Activated CD4-positive, alpha-beta memory T cell treated with anti-CD3 and anti-CD28 coated beads for 36 hours (primary cell): ENCODE measurements around the gene RYK. TPM values are rescaled to one million over a fixed set of nuclear protein-coding genes. Genes with fewer than 3 reads are reported as not detected.

ENCODE experiments used
- CTCF ChIA-PET: fragments of 350-600 bp; sonication (Branson Sonifier 250); formaldehyde crosslinking; loops from one replicate; lab custom pipeline; 2021; ENCODE audit warnings: antibody characterized with exemption, inconsistent platforms; lab: Charles Lee
- POLR2A ChIA-PET: fragments of 350-600 bp; sonication (Branson Sonifier 250); formaldehyde crosslinking; loops from one replicate; lab custom pipeline; 2021; ENCODE audit warnings: antibody characterized with exemption; lab: Charles Lee
- DNase-seq: peaks from one replicate; pipeline ENCODE4 v3.0.0-alpha.2; 2020
- H3K27ac Mint-ChIP-seq: one replicate; pipeline ENCODE4 v1.8.0; 2021; ENCODE audit warnings: mixed read lengths
- H3K27me3 Mint-ChIP-seq: one replicate; pipeline ENCODE4 v1.8.0; 2021; ENCODE audit warnings: mixed read lengths
- H3K36me3 Mint-ChIP-seq: one replicate; pipeline ENCODE4 v1.8.0; 2021; ENCODE audit warnings: mixed read lengths
- H3K4me1 Mint-ChIP-seq: one replicate; pipeline ENCODE4 v1.8.0; 2021; ENCODE audit warnings: low read depth, mixed read lengths
- H3K4me3 Mint-ChIP-seq: one replicate; pipeline ENCODE4 v1.8.0; 2021; ENCODE audit warnings: mild to moderate bottlenecking, mixed read lengths
- H3K9me3 Mint-ChIP-seq: one replicate; pipeline ENCODE4 v1.8.0; 2021; ENCODE audit warnings: mixed read lengths
- intact Hi-C: fragments of 100-400 bp; cut with micrococcal nuclease; formaldehyde crosslinking; loops from one replicate; pipeline ENCODE4 v1.15.1; 2023
- total RNA-seq, 2 experiments: library from RNA; stranded (reverse); gene quantifications; one replicate each; pipeline ENCODE4 v1.2.3, GENCODE V29; 2021

Gene RYK
- total RNA-seq, 2 experiments from 2014 or later: 16.7 to 17.6 TPM

DNA sequence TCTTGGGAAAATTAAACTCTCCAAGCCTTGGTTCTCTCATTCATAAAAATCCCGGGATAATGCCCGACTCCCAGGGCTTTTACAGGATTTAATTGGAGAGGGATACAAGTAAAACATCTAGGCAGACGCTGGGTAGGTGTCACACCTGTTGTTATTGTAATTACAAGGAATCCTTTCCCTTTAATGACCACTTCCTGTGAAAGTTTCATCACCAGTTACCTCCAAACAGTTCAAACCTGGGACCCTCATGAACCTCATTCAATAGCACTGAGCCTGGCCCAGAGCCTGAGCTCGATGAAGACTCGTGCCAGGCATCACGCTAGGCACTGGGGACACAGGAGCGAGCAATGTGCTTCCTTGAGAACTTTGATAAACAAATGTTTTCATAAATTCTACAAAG is 2.1 kb upstream of the RYK start:
- H3K4me1 Mint-ChIP-seq: peaks cover 45% of the 10 kb centered on the region
- ChIA-PET CTCF (interaction anchor here (1.2 kb wide), 1 partner anchor 55 kb away, joined by 3 read pairs; no protein-coding TSS in a partner anchor), POLR2A (interaction anchor here (1.2 kb wide), 1 partner anchor 14 kb away, joined by 3 read pairs; no protein-coding TSS in a partner anchor)
- no peak overlapping the region for H3K27ac Mint-ChIP-seq
- intact Hi-C loops: loop anchor here (5.0 kb wide), 1 partner anchor 40 kb away; no protein-coding TSS in a partner anchor
- DNase-seq: no peak
- no peaks in the 10 kb centered on the region for H3K9me3 Mint-ChIP-seq
- H3K27me3 Mint-ChIP-seq: peaks cover 10% of the 10 kb centered on the region
- no peak overlapping the region for H3K4me3 Mint-ChIP-seq
- peaks cover 2% of the 10 kb centered on the region for H3K36me3 Mint-ChIP-seq

DNA sequence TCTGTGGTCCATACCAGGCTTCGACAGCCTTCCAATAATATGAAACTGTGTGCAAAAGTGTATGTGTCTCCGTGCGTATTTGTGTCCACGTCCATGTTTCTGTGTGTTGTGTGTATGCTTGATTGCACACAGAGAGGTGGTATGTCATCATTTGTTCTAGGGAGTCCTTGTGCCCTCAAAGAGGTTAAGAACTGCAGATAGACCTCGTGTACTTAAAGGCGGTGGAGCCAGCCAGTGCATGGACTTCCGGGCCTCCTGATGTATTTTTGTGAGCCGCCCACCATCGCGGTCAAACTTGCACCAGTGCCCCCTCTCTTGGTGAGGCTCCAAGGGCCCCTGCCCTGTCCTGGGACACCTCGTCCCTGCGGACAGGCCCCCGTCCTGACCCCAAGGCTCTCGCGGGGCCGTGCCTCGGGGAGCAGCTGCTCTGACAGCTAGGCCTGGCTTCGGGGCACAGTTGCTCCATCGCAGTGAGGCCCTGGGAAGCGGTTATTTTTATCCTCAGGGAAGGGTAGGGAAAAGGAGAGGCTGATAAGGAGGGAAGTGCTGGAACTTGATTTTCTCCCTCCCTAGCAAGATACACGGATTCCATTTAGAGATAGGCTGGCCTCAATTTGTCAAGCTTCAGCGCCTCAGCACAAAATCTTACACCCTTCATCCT is 1.2 kb upstream of the RYK start:
- peaks cover 10% of the 10 kb centered on the region for H3K27me3 Mint-ChIP-seq
- H3K4me3 Mint-ChIP-seq: peak overlapping the region; percentile 66
- no peaks in the 10 kb centered on the region for H3K9me3 Mint-ChIP-seq
- peaks cover 2% of the 10 kb centered on the region for H3K36me3 Mint-ChIP-seq
- peak overlapping the region; percentile 43 for H3K27ac Mint-ChIP-seq
- peaks cover 49% of the 10 kb centered on the region for H3K4me1 Mint-ChIP-seq
- POLR2A ChIA-PET: interaction anchor here (1.2 kb wide), 1 partner anchor 13 kb away, joined by 3 read pairs; no protein-coding TSS in a partner anchor
- DNase-seq: no peak
- intact Hi-C loops: loop anchor here (2.0 to 5.0 kb wide), 3 partner anchors 19 to 40 kb away; no protein-coding TSS in a partner anchor
- CTCF ChIA-PET: interaction anchor here (0.7 kb wide), 1 partner anchor 35 kb away, joined by 3 read pairs; no protein-coding TSS in a partner anchor

DNA sequence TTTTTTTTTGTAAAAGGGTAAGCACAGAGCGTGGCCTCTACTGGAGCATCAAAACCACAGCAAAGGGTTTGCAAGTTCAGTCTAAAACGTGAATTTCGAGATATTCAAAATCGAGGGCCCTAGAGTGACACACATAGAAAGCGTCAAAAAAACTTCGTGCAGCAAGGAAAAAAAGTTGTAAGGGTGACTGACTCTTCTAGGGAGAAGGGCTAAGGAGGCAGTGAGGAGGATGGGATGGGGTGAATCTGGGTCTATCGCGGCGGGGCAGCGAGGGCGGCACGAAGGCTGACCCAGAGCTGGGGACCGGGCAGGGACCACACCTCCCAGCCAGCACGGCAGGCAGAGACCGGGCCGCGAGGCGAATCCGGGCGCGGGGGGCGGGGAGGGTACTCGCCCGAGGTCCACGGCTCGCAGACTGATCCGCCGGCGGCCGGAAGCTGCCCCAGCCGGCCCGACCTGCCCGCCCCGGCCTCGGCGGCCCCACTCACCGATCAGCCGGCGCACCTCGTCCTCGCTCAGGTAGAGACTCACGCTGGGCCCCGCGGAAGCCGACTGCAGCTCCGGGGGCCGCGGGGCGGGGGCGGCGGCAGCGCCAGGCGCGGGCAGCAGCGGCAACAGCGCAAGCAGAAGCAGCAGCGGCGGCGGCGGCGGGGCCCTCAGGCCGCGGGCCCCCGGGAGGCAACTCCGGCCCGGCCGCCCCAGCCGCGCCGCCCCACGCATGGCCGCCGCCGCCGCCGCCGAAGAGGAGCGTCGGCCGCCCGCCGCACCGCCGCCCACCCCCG is 533 bp downstream of the RYK start:
- peaks cover 2% of the 10 kb centered on the region for H3K36me3 Mint-ChIP-seq
- intact Hi-C loops: loop anchor here (1.0 to 5.0 kb wide), 5 partner anchors 11 to 235 kb away; partner anchors contain the start of gene ANAPC13
- H3K4me1 Mint-ChIP-seq: peaks cover 62% of the 10 kb centered on the region
- H3K9me3 Mint-ChIP-seq: no peaks in the 10 kb centered on the region
- H3K27ac Mint-ChIP-seq: peak overlapping the region; percentile 85
- H3K27me3 Mint-ChIP-seq: peaks cover under 1% of the 10 kb centered on the region
- ChIA-PET POLR2A (interaction anchor here (1.4 to 1.6 kb wide), 2 partner anchors 13 to 236 kb away, joined by 4 to 7 read pairs; partner anchors contain the start of genes ANAPC13 and CEP63), CTCF (interaction anchor here (0.7 to 2.9 kb wide), 4 partner anchors 11 to 53 kb away, joined by 3 to 10 read pairs (median 3); no protein-coding TSS in a partner anchor)
- DNase-seq: peak; percentile 52
- peak overlapping the region; percentile 84 for H3K4me3 Mint-ChIP-seq

DNA sequence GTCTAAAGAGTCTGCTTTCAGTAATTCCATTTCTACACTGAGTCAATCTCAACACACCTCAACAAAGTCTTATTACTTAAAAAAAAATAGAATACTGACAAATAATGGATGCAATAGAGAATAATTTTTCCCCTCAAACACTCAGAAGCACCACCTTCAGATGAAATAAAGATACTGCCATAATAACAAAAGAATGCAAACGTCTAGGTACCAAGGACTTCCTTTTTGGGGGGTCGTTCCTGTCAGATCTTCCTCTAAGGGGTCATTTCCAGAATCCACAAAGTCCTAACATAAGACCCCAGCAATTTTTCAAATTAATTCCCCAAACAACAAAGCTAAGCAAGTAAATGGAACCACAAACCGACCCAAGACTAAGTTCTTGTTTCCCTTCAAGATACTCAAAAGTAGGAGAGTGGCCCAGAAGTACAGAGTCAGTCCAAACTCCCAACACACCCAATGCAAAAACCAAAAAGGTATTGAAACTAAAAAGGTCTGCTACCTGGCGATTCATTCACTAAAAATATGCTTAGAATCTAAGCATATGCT is 1.3 kb downstream of the RYK start:
- H3K27ac Mint-ChIP-seq: peak overlapping the region; percentile 85
- H3K27me3 Mint-ChIP-seq: no peaks in the 10 kb centered on the region
- no peak for DNase-seq
- ChIA-PET POLR2A (interaction anchor here (1.4 to 1.6 kb wide), 2 partner anchors 12 to 237 kb away, joined by 4 to 7 read pairs; partner anchors contain the start of genes ANAPC13 and CEP63), CTCF (interaction anchor here (0.7 to 2.9 kb wide), 2 partner anchors 37 to 54 kb away, joined by 3 to 10 read pairs; no protein-coding TSS in a partner anchor)
- no peaks in the 10 kb centered on the region for H3K9me3 Mint-ChIP-seq
- intact Hi-C loops: loop anchor here (1.0 kb wide), 1 partner anchor 10 kb away; no protein-coding TSS in a partner anchor
- H3K36me3 Mint-ChIP-seq: peaks cover 2% of the 10 kb centered on the region
- H3K4me1 Mint-ChIP-seq: peaks cover 66% of the 10 kb centered on the region
- H3K4me3 Mint-ChIP-seq: peak overlapping the region; percentile 84

DNA sequence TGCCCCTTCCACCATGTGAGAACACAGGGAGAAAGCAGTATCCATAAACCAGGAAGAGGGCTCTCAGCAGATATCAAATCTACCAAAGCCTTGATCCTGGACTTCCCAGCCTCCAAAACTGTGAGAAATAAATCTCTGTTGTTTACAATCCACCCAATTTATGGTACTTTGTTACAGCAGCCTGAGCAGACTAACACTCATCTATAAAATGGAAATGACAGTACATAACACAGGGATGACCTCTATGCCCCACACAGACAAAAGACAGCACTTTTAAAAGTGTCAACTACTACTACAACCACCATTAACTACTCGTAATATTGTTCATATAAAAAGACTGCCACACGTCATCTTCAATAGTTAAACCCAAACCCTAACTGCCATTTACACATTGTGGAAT is 5.7 kb downstream of the RYK start:
- no peaks in the 10 kb centered on the region for H3K9me3 Mint-ChIP-seq
- no peak overlapping the region for H3K4me3 Mint-ChIP-seq
- peaks cover under 1% of the 10 kb centered on the region for H3K36me3 Mint-ChIP-seq
- no peak for DNase-seq
- H3K27me3 Mint-ChIP-seq: no peaks in the 10 kb centered on the region
- POLR2A ChIA-PET: no interaction called here
- H3K27ac Mint-ChIP-seq: no peak overlapping the region
- intact Hi-C loops: no loop called here
- peaks cover 77% of the 10 kb centered on the region for H3K4me1 Mint-ChIP-seq
- CTCF ChIA-PET: no interaction called here

DNA sequence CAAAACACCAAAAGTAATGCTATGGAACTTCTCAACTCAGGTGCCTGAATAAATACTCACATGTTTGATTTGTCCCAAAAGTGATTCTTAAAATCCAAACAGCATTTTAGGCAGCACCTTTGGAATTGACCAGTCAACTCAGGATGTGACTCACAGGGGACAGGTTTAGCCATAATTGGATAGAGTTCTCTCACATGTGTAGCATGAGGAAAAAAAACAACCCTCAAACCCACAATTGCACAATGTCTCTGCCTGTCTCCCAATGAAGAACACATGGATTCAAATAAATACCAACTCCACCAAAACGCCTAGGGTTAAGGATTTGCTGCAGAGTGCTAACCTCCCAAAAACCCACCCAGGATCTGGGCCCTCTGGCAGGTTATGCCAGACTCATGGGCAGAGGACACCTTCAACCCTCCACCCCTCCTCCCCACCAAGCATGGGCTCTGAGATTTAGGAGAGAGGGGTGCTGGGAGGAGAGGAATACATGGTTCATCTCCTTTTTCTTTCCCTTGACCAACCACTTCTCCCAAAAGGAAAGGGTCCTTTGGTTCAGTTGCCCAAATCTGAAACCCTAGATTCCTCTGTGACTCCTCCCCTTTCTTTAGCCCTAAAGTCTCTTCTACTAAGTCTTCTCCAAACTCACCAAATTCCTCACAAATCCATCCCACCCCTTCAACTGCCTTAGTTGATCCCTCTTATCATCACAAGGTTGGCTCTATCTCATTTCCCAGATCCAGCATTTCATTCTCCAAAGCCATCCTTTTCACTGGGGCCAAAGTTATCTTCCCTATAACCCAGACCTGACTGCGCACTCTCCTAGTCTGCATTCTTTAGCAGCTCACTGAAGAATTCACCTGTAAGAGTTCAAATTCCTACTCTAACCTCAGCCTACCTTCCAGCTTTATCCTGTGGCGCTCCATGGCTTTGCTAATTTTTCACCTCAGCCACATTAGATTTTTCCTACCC is 7.7 kb downstream of the RYK start:
- Mint-ChIP-seq H3K27me3 (no peaks in the 10 kb centered on the region), H3K4me1 (peaks cover 78% of the 10 kb centered on the region), H3K9me3 (no peaks in the 10 kb centered on the region), H3K36me3 (no peaks in the 10 kb centered on the region), H3K27ac (no peak overlapping the region), H3K4me3 (no peak overlapping the region)
- ChIA-PET CTCF (interaction anchor here (0.6 to 2.1 kb wide), 2 partner anchors 18 to 30 kb away, joined by 3 to 5 read pairs; no protein-coding TSS in a partner anchor), POLR2A (no interaction called here)
- intact Hi-C loops: no loop called here
- peak; percentile 17 for DNase-seq

DNA sequence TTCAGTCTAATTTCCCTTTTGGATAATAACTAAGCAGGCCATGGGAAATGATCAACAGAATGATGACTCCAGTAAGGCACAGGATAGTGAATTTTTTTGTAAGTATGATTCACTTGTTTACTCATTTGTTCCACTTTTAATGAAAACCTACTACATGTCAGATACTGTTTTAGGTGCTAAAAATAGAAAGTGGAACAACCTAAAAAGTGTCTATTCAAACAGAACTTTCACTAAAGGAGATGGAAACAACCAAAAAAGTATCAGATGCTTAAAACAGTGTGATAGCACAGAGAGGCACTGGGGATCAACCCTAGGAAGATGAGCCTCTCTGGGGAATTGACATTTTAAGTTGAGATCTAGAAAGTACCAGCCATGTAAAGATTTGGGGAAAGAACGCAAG is 11.1 kb downstream of the RYK start:
- Mint-ChIP-seq H3K27me3 (no peaks in the 10 kb centered on the region), H3K9me3 (no peaks in the 10 kb centered on the region), H3K27ac (peak overlapping the region; percentile 58), H3K4me3 (peak overlapping the region; percentile 1), H3K4me1 (peaks cover 79% of the 10 kb centered on the region), H3K36me3 (no peaks in the 10 kb centered on the region)
- DNase-seq: no peak
- CTCF ChIA-PET: interaction anchor here (1.1 to 4.2 kb wide), 4 partner anchors 11 to 68 kb away, joined by 3 to 29 read pairs (median 16); partner anchors contain the start of gene RYK
- intact Hi-C loops: loop anchor here (1.0 to 10.0 kb wide), 6 partner anchors 10 to 667 kb away; partner anchors contain the start of genes CDV3, CEP63 and SRPRB
- POLR2A ChIA-PET: interaction anchor here (0.7 to 1.2 kb wide), 4 partner anchors 13 to 311 kb away, joined by 3 to 5 read pairs (median 4); partner anchors contain the start of genes ANAPC13 and CEP63

DNA sequence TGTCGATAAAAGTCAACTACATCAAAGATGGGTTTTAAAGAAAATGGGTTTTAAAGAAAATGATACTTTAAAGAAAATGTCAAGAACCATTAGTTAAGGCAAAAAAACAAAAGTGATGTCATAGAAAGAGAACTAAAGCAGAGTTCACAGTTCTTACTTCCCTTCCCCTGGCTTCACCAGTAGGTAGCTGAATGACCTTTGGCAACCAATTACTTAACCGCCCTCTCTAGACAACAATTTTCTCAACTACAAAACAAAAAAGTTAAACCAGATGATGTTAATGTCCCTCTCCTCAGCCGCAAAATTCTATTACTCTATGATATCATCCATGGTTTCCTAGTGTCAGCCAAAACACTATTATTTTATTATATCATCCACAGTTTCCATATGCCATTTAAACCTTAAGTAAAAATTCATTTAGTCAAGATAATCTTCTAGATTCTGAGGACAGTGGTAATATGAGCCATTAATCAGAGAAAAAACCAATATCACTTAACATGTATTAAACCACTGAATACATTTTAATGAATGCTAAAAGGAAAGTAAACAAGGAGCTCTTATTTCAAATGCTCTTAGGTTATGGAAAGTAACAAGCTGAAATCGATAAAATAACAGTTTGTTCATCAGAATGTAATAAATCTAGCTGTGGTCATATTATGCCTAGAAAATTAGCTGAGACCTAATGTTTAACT is 13.1 kb downstream of the RYK start:
- Mint-ChIP-seq H3K4me1 (peaks cover 69% of the 10 kb centered on the region), H3K27ac (no peak overlapping the region)
- CTCF ChIA-PET: interaction anchor here (0.6 to 4.2 kb wide), 4 partner anchors 13 to 70 kb away, joined by 3 to 29 read pairs (median 16); no protein-coding TSS in a partner anchor

DNA sequence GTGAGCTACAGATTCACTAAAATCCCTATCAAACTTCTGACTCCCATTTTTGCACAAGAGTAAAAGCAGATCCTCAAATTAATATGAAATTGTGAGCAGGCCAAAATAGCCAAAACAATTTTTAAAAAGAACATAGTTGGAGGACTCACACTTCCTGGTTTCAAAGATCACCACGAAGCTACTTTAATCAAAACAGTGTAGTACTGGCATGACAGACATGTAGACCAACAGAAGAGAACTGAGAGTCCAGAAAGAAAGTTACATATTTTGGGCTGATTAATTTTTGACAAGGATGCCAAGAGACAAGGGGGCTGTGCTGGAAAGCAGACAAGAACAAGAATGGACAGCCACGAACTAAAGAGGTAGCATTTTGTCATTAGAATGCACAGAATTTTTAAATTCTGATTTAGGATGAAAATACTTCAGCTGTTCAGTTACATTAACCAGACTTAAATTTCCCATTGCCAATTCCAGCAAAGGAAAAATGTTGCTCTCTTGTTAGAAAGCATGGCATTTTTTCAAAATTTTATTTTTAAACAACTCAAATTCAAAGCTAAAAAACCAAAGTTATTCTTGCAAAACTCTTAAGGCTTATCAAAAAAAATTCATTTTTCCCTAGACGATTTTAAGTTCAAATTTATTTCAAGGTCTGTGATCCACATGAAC is 14.0 kb downstream of the RYK start:
- intact Hi-C loops: loop anchor here (5.0 to 10.0 kb wide), 2 partner anchors 432 to 664 kb away; partner anchors contain the start of genes CDV3 and SRPRB
- Mint-ChIP-seq H3K36me3 (no peaks in the 10 kb centered on the region), H3K27me3 (no peaks in the 10 kb centered on the region), H3K4me1 (peaks cover 72% of the 10 kb centered on the region), H3K27ac (no peak overlapping the region), H3K9me3 (no peaks in the 10 kb centered on the region), H3K4me3 (no peak overlapping the region)
- DNase-seq: no peak
- POLR2A ChIA-PET: interaction anchor here (1.8 kb wide), 1 partner anchor 14 kb away, joined by 4 read pairs; the partner anchor contains the start of gene RYK
- CTCF ChIA-PET: interaction anchor here (0.9 to 4.2 kb wide), 3 partner anchors 12 to 170 kb away, joined by 3 to 29 read pairs (median 29); no protein-coding TSS in a partner anchor

More for the DNA sequence above, 13.1 kb downstream of the RYK start:
- POLR2A ChIA-PET: interaction anchor here (1.8 kb wide), 1 partner anchor 13 kb away, joined by 4 read pairs; the partner anchor contains the start of gene RYK
- Mint-ChIP-seq H3K27me3 (no peaks in the 10 kb centered on the region), H3K4me3 (no peak overlapping the region), H3K9me3 (no peaks in the 10 kb centered on the region), H3K36me3 (no peaks in the 10 kb centered on the region)
- no peak for DNase-seq
- intact Hi-C loops: loop anchor here (5.0 to 10.0 kb wide), 2 partner anchors 433 to 665 kb away; partner anchors contain the start of genes CDV3 and SRPRB
